ENCODE measurements around the gene CLEC2D.

- TF ChIP-seq CTCF (IDR thresholded peaks at IDR 0.05) (no peak), POLR2A (IDR thresholded peaks at IDR 0.05) (no peak)
These were observed 37.8 kb downstream of the CLEC2D start for GRCh38 chr12:9707356-9707755.
